ENCODE data around the gene COLQ. TPM values are rescaled to one million over a fixed set of nuclear protein-coding genes. Genes with fewer than 3 reads are reported as not detected.
A peak's percentile ranks its signal among the peaks of the same experiment; 100 is the strongest.

COLQ gene
- 0.74 TPM for total RNA-seq
- long read RNA-seq, partial matches to known transcripts, result 2 of 4 reads
- long read RNA-seq, other reads (novel, unspliced or antisense), result 2 of 4 reads

- peak; percentile 24 for DNase-seq (ENCODE audit: low spot score)
Observed at GRCh38 chr3:15521573-15521965, at the start of gene COLQ. TSS of gene COLQ (minus strand) at chr3:15521706. CDS start at chr3:15521625, 81 bp downstream.

- DNase-seq (ENCODE audit: low spot score), result no peak
Observed at GRCh38 chr3:15563190-15563589, 41.7 kb upstream of the COLQ start.

GRCh38 chr3:15562560-15562959, 41.1 kb upstream of the COLQ start:
- no peak for DNase-seq (ENCODE audit: low spot score)

DNA sequence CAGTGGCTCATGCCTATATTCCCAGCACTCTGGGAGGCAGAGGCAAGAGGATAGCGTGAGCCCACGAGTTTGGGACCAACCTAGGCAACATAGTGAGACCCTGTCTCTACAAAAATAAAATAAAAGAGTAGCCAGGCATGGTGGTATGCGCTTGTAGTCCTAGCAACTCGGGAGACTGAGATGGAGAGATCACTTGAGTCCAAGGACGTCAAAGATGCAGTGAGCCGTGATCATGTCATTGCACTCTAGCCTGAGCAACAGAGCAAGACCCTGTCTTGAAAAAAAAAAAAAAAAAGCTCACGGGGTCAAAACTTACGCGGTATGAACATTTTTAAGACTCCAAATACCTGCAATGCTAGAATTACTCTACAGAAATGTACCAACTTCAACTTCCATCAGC, 37.1 kb upstream of the COLQ start:
- DNase-seq (ENCODE audit: low spot score), result no peak

- no peak for DNase-seq (ENCODE audit: low spot score)
Observed at GRCh38 chr3:15557511-15557946, 36.0 kb upstream of the COLQ start.

GRCh38 chr3:15556512-15556911, 35.0 kb upstream of the COLQ start:
- DNase-seq (ENCODE audit: low spot score), result no peak

DNA sequence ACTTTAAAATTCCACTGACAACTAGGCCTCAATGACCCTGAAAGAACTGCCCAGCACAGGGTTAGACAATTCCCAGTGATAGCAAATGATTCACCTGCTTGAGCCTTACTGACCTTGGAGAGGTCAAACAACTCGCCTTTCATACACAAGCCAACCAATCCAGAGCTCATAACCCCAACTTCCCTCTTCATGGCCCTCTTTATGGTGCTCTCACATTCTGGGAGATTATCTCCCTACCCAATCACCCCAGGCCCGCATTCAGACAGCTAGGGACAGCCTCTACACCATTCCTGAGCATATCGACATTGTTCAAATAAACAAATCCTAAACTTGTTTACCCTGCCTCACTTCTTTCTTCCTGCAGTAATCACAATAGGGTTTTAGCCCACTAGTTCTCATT, 32.2 kb upstream of the COLQ start:
- DNase-seq (ENCODE audit: low spot score), result no peak

GRCh38 chr3:15551902-15552301, 30.4 kb upstream of the COLQ start:
- DNase-seq (ENCODE audit: low spot score), result no peak

DNA sequence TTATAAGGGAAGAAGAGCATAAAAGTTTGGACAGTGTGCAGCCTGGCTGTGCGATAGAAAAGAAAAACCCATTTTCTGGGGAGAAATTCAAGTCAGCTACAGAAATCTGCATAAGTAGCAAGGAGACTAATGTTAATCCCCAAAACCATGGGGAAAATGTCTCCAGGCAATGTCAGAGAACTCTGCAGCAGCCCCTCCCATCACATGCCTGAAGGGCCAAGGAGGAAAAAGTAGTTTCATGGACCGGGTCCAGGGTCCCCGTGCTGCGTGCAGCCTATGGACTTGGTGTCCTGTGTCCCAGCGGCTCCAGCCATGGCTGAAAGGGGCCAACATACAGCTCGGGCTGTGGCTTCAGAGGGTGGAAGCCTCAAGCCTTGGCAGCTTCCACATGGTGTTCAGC, 28.3 kb upstream of the COLQ start:
- DNase-seq (ENCODE audit: low spot score), result no peak

DNA sequence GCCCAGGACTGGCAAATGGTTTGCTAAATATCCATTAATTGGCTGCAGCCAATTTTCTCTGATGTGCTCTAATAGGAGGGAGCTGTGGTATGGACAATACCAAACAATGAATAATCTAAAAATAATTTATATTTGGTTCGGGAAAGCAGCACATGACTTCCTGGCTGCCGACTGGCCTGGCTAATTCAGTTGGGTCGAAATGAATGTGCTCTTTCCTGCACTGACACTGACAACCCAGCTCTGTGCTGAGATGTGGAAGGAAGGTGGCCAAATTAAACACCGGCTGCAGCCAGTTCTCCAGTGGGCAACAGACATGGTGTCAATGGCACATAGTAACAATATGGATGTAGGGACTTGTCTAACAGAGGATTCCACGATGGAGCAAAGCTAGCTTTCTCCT, 21.1 kb upstream of the COLQ start:
- DNase-seq (ENCODE audit: low spot score), result peak; percentile 18

GRCh38 chr3:15541371-15541770, 19.9 kb upstream of the COLQ start:
- DNase-seq (ENCODE audit: low spot score), result peak; percentile 16

DNA sequence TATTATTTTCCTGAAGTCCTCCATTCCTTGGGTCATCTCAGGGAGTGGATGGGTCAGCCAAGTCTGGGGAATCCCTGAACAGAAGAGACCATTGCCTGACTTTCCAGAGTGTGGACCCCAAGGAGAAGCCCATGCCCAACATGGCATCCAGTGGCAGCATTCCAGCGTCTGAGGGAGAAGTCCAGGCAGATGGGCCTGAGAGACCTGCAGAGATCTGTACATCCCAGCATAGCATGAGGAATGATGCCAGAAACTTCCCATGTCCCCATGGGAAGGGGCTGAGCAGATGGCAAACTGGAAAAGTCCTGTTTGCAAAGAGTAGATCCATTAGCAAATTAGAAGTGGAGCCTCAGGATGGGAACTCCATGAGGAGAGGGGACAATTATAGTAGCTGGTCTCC, 17.6 kb upstream of the COLQ start:
- peak; percentile 53 for DNase-seq (ENCODE audit: low spot score)

- peak; percentile 35 for DNase-seq (ENCODE audit: low spot score)
Observed at GRCh38 chr3:15538345-15538744, 16.8 kb upstream of the COLQ start.

- DNase-seq (ENCODE audit: low spot score), result no peak
Observed at GRCh38 chr3:15536856-15537255, 15.3 kb upstream of the COLQ start.

DNA sequence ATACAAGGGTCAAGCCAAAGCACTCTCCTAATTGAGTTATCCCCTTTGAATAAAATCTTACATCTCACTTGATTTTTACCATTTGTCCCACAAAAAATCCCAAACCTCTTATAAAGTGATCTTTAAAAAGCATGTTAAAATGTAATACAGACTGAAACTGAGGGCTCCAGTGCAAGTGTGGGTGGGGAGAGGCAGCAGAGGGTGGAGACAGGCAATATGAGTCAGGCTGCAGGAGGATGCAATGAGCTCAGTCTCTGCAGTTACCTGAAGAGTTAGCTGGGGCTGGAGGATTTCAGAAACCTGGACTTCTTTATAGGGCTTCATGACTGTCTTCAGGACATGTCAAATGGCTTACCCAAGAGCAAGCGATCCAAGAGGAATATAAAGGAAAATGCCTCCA, 14.2 kb upstream of the COLQ start:
- no peak for DNase-seq (ENCODE audit: low spot score)

DNA sequence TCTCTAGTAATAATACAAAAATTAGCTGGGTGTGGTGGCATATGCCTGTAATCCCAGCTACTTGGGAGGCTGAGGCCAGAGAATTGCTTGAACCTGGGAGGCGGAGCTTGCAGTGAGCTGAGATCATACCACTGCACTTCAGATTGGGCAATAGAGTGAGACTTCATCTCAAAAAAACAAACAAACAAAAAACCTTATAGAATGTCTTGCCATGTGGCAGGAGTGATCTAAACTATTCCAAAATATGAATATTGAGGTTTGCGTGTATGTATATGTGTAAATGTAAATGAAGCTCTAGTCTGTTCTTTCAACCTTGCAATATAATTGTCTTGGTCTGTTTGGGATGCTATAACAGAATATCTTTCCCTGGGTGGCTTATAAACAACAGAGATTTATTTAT, 11.1 kb upstream of the COLQ start:
- peak; percentile 11 for DNase-seq (ENCODE audit: low spot score)

GRCh38 chr3:15531346-15531745, 9.8 kb upstream of the COLQ start:
- DNase-seq (ENCODE audit: low spot score), result peak; percentile 59

DNA sequence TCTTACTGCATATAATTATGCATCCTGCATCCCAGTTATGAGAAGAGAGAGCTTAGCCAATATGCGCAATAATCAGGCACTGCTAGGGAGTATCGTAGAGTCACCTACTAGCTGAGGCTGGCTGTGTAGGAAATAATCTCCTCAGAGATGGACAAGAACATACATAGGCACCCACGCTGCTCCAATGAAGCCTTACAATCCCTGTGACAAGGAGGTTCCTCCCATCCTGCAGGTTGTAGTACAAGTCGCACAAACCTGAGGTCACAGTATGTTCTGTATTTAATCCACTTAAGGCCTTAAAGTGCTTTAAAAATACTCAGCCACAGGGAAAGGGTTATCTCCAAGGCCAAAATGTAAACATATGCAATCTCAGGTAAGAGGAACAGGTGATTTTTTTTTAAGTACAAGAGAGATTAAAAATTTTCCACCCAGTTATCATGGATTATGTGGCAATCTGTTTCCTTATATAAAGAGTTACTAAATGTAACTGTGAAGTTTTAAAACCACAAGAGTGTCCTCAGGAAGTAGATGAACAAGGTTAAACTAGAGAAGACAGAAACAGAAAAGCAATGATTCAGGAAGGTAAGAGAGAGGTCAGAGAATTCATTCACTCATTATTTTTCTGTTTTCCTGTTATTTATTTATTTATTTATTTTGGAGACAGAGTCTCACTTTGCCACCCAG, 7.5 kb upstream of the COLQ start:
- no peak for DNase-seq (ENCODE audit: low spot score)

- peak; percentile 41 for DNase-seq (ENCODE audit: low spot score)
Observed at GRCh38 chr3:15527031-15527459, 5.5 kb upstream of the COLQ start.

- no peak for DNase-seq (ENCODE audit: low spot score)
Observed at GRCh38 chr3:15525790-15526189, 4.3 kb upstream of the COLQ start.

DNA sequence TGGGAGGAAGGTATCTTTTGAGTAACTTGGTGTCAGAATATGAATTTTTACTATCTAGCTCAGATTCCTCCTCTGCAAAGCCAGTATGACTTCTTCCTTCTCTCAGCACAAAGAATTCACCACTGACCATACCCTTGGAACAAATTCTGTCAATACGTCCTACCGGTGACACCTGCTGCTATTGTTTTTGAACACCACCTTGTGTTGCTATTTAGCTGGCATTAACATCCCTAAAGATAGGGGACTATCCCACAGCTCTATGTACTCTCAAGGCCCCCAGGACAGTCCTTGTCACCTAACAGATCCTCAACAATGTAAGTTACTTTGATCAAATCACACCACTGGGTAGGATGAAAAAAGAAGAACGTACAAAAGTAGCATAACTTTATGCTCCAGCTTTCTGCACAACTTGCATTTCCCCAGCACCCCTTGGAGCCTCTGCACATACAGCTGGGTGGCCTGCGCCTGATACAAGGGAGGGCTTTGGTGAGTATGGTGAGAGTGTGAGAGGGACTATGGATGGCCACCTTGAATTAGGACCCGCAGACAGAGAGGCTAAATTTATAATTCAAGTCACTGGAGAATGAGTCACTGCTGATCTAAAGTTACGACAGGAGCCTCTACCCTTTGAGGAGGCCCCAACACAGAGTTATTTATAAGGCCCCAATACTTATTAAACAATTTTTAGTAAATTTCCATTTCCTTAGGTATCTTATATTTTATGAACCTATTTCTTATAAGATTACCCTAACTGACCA, 2.3 kb upstream of the COLQ start:
- no peak for DNase-seq (ENCODE audit: low spot score)

GRCh38 chr3:15522016-15522415, 510 bp upstream of the COLQ start:
- DNase-seq (ENCODE audit: low spot score), result no peak
